NCI-H446 (cell line): Measurements from ENCODE around the gene CCDC127.
"Not testable (repeated sequence)": the region's sequence is repeated elsewhere in the genome, so short reads cannot be mapped to it uniquely, and the experiment has no call there.

Experiments
- DNase-seq, 2 experiments: peaks; one replicate each; lab custom pipeline; 2025; lab: John Stamatoyannopoulos, UW

CCDC127 gene

DNA sequence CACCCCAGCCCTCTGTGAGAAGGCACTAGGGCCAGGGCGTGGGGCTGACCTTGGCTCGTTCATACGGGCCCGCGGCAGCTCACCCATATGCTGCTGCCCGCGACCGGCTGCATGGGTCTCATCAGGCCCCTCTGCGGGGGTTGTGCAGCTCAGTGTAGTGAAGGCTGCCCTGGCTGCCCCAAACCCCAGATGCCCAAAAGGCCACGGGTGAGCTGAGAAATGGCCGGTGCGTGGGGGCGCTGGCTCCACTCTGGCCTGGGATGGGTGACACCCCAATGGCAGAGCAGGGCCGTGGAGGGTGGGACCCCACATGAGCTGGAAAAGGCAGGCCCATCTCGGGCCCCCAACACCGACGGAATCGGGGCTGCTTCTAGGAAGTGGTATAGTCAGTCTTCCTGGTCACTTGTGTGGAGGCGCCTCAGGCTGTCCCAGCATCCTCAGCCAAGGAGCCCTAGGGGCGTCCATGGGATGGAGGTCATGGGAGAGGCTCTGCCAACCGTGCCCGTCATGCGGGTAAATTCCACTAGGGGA is 46.1 kb downstream of the CCDC127 start:
- no peak for DNase-seq

DNA sequence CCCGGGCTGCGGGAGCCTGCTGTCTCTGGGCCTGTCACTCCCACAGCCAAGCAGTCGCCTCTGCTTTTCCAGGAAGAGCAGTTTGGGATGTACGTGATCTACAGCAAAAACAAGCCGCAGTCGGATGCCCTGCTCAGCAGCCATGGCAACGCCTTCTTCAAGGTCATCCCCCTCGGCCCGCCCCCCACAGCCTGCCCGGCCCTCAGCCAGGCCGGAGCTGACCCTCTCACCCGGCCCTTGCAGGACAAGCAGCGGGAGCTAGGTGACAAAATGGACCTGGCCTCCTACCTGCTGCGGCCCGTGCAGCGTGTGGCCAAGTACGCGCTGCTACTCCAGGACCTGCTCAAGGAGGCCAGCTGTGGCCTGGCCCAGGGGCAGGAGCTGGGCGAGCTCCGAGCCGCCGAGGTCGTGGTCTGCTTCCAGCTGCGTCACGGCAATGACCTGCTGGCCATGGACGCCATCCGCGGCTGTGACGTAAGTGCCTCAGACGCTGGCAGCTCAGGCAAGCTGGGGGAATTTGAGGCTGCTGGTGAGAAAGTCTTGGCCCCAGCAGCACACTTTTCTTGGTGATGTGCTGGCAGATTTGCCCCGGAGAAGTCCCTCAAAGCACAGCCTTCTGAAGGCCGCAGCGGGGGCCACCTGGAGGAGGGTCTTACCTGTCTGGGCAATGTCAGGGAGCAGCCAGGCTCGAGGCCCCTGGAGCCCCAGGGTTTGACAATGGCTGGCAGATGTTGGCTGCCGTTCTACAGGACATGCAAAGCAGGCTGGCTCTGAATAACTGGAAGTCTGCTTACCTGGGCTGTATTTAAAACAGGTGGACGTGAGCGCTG is 46.8 kb downstream of the CCDC127 start:
- no peak for DNase-seq

DNA sequence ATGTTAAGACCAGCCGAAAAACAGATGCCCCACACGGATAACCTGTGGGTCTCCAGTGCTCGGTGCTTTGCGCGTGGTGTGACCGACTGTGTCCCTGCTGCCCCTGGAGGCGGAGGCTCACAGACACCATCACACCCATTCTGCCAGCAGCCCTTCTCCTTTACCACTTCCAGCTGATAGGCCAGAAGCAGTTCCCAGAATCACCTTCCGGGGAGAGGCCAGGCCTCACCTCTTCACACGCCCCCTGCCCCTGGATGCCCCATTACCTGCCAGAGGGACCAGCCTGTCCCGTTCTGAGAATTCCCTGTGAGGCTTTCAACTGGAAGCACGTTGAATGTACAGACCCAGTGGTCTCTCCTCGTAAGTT is 48.2 kb downstream of the CCDC127 start:
- DNase-seq, result no peak

DNA sequence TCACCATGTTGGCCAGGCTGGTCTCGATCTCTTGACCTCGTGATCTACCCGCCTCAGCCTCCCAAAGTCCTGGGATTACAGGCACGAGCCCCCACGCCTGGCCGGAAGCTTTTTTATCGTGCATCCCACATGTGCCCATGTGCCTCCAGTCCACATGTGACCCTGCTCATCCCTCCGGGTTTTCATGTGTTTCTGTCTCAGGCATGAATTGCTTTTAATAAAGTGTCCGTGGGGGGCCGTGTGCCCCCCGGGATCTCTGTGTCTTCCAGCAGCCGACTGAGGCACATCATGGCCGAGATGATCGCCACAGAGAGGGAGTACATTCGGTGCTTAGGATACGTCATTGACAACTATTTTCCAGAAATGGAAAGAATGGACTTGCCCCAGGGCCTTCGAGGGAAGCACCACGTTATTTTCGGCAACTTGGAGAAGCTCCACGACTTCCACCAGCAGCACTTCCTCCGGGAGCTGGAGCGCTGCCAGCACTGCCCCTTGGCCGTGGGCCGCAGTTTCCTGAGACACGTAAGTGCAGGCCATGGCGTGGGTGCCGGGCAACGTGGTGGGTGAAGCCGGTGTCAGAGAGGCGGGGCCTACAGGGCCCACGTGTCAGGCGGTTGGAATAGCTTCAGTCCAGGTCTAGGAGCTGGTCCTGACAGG is 48.8 kb downstream of the CCDC127 start:
- no peak for DNase-seq

DNA sequence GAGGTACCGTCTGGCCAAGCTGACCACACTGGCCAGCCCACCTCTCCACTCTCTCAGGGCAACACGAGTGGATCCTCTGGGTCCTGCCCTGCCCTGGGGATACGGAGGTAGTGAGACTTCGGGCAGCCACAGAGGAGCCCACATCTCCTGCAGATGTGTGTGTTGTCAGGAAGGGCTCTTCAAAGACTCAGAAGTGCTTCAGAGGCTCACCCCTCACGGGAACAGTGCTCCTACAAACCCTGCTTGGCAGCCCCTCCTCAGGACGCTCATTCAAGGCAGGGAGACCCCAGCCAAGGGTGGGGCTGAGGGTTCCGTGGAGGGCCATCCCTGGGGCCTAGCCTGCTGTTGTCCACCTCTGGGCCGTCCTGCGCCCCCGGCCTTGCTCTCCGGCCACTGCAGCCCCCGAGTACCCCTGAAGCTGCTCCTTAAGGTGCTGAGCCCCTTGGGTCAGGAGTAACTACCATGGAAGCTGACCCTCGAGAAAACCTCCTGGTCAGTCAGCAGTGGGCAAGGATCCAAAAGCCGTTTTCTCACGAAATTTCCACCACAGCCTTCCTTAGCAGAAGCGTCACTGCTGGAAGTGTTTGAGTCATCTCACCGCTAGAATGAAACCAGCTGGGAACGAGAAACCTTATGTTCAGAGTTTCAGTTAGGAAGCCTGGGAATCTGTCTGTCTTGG is 49.8 kb downstream of the CCDC127 start:
- DNase-seq, result no peak

DNA sequence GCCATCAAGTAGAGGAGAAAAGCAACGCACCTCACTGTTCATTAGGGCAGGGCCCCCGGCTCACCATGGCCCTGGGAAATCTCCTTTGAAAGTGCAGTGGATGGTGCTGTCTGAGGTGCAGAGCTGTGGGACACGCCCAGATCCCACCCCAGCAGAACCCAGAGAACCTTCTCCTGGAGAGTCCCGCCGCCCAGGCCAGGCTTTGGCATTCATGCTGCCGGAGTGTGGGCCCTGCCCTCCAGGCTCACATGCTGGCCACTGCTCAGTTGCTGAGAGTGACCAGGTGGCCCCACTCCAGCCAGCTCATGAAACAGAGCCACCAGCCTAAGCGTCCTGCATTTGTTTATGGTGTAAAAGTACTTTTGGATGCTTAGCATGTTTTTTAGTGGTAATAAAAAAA is 50.4 kb downstream of the CCDC127 start:
- DNase-seq, result no peak

DNA sequence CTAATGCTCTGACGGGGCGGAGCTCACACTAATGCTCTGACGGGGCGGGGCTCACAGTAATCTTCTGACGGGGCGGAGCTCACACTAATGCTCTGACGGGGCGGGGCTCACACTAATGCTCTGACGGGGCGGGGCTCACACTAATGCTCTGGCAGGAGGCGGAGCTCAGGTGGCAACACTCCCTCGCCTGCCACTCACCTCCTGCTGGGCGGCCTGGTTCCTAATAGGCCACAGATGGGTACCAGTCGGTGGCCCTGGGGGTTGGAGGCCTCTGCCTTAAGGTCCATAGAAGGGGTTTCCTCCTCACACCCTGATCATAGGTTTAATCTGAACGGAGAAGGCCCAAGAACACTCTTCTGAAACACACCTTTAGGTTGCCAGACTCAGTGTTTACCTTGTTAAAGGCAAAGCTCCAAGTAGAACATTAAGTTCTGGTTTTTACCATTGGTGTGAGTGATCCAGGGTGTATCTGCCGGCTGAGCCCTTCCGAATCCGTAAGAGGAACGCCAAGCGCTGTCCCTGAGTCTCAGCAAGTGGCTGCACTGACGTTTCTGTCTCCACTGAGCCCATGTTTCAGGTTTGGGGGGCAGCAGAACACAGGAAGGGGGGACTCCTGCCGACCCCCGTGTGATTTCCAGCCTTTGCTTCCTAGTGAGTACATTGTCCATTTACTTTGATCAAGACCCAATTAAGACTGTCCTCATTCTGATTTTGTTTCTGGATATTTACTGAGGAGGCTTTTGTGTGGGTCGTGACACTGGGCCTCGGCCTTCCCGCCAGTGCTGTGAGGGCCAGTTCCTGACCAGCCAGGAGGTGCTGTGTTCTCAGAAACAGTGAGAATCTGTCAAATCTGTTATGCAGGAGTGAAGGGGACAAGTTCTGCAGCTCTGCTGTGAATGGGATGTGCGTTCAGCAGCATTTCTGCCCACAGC is 51.2 kb downstream of the CCDC127 start:
- DNase-seq, result no peak

DNA sequence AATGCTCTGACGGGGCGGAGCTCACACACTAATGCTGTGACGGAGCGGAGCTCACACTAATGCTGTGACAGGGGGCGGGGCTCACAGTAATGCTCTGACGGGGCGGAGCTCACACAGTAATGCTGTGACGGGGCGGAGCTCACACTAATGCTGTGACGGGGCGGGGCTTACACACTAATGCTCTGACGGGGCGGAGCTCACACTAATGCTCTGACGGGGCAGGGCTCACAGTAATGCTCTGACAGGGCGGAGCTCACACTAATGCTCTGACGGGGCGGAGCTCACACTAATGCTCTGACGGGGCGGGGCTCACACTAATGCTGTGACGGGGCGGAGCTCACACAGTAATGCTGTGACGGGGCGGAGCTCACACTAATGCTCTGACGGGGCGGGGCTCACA is 53.2 kb downstream of the CCDC127 start:
- not testable (repeated sequence) for DNase-seq

DNA sequence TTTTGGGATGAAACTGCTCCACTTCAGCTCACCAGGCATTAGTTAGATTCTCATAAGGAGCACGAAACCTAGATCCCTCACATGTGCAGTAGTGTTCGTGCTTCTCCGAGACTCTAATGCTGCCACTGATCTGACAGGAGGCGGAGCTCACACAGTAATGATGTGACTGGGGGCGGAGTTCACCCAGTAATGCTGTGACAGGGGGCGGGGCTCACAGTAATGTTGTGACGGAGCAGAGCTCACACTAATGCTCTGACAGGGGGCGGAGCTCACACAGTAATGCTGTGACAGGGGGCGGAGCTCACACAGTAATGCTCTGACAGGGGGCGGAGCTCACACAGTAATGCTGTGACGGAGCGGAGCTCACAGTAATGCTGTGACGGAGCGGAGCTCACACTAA is 53.7 kb downstream of the CCDC127 start:
- DNase-seq, result no peak

DNA sequence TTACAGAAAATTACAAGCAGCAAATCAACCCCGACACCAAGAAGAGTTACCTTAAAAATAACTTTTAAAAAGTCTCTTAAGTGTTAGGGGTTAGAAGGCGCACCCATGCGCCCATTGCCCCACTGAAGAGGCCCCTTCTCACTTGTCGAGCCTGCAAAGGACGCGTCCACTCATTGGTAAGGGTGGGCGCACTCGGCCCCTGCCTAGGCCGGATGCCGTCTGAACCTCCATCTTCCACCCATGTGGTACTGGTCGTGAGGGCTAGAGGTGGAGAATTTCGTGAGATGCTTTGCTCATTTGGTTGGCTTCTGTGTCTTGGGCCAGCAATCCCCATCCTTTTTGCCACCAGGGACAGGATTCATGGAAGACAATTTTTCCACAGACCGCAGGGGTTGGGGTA is 54.1 kb downstream of the CCDC127 start:
- DNase-seq, result no peak

DNA sequence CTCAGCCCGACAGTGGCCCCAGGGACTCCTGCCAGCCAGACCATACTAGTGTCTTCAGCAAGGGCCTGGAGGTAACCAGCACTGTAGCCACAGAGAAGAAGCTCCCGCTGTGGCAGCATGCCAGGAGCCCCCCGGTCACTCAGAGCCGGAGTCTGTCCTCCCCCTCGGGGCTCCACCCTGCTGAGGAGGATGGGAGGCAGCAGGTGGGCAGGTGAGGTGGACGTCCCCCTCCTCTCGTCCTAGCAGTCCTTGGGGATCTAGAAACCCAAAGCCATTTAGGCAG is 54.7 kb downstream of the CCDC127 start:
- DNase-seq, result no peak

DNA sequence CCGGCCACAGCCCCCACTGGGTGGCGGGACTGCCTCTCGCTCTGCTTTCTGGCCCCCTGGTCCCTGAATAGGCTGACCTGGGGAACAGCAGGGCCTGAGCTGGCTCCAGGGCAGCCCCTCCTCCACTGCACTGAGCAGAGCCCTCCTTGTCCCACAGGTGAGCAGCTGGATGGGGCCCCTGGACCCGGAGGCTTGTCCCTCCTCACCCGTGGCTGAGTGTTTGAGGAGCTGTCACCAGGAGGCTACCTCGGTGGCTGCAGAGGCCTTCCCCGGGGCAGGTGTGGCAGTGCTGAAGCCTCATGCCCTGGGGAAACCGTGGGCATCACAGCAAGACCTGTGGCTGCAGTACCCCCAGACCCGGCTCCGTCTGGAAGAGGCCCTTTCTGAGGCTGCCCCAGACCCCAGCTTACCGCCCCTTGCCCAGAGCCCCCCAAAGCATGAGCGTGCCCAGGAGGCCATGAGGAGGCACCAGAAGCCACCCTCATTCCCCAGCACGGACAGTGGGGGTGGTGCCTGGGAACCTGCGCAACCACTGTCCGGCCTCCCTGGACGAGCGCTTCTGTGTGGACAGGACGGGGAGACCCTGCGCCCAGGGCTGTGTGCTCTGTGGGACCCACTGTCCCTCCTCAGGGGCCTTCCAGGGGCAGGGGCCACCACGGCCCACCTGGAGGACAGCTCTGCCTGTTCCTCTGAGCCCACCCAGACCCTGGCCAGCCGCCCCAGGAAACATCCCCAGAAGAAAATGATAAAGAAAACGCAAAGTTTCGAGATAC is 55.2 kb downstream of the CCDC127 start:
- DNase-seq, result no peak

DNA sequence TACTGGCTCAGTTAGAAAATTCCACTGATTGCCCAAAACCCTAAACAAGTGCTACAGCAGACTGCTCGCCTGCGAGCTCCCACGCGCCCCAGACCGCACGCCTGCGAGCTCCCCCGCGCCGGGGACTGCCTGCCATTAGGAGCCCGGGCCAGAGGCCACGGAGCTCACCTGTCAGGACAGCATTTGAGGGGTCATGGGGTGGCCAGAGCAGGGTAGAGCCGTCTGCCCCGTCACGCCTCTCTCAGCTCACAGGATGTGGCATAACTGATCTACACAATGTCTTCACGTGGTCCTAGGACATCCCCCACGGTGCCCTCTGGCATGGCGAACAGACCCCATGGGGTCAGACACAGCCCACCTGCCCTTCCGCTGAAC is 55.8 kb downstream of the CCDC127 start:
- DNase-seq, result no peak

DNA sequence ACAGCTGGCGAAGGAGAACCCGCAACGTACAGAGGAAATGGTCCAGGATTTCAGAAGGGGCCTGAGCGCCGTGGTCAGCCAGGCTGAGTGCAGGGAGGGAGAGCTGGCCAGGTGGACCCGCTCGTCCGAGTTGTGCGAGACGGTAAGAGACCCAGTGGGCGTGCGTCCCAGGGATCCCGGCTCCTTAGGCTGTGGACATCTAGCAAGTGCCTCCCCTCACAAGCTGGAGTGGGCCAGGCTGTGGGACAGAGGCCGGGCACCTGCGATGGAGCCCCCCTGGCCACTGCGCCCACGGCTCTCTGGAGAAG is 56.2 kb downstream of the CCDC127 start:
- no peak for DNase-seq

DNA sequence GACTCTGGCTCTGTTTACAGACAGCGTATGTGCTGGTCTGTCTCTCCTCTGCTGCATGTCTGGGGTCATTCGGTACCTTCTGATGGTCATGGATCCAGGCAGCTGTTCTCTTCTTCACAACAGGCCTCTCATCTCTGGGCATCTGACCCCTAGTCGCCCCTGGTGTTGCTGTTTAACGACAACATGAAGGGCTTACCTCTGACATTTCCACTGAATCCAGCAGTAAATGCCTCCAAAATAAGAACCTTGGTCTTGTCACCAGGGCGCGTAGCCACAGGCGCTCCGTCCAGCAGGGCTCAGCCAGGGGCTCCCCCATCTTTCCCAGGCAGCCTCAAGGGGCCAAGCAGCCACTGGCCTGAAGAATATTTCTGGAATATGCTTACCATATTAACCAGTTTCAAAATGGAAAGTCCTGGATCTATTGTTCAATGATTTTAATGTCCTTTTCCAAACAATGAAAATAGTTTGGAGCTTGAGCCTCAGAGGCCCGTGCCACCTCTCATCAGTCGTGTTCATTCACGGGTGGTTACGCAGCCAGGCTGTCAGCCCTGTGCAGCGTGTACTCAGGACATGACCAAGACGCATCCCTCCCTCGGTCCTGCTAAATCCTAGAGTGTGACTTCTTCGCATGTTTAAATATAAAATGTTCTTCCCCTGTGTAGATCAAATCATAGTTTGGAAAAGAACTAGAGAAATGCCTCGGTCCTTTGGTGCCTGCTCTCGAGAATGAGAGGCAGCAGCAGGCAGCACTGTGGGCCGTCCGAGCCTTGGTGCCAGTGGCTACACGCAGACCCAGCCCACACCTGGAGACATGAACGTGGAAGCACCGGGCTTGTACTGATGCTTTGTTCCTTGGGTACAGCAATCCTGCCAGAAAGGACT is 56.8 kb downstream of the CCDC127 start:
- DNase-seq, result no peak

DNA sequence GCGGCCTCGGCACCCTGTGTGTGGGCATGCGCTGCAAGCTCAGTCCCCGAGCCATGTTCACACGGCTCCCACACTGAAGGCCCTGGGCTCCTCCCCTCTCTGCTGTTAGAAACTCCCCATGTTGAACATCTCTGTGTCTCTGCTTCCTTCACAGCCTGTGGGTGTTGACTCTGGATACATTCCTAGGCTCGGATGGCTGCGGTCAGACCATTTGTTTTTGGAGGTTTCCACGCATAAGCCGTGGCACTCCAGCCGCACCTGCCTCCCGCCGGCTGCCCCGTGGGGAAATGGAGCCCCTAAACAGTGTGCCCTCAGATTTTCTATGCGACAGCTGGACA is 57.8 kb downstream of the CCDC127 start:
- DNase-seq, result no peak

DNA sequence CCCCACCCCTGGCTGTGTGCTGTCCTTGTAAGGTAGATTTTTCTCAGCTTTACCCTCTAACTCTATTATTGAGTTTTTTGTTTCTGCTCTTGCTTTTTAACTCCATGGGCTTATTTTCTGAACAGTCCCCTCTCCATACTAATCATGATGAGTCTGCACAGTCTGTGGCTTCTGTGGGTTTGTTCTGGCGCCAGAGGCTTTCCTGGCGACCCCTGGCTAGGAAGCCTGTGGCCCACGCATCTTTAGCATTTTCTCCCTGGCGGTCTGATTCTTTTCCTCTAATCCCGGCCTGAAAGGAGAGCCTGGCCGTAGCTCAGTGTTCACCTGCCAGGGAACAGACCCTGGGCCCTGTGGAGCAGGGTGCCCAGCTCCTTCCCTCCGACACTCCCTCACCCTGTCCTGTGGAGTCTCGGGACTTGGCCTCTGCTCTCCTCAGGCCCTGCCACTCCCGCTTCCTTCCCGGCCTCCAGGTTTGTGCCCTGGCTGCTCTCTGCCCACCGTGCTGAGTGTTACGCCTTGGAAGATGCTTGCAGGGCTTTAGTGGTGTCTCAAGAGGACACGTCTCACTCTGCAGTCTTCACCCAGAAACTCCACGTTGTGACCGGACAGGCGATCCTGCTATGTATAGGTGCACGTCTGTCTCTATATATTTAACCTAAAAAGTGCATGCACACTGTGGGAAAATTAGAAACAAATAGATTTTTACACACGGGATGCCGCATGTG is 58.3 kb downstream of the CCDC127 start:
- DNase-seq, result no peak

DNA sequence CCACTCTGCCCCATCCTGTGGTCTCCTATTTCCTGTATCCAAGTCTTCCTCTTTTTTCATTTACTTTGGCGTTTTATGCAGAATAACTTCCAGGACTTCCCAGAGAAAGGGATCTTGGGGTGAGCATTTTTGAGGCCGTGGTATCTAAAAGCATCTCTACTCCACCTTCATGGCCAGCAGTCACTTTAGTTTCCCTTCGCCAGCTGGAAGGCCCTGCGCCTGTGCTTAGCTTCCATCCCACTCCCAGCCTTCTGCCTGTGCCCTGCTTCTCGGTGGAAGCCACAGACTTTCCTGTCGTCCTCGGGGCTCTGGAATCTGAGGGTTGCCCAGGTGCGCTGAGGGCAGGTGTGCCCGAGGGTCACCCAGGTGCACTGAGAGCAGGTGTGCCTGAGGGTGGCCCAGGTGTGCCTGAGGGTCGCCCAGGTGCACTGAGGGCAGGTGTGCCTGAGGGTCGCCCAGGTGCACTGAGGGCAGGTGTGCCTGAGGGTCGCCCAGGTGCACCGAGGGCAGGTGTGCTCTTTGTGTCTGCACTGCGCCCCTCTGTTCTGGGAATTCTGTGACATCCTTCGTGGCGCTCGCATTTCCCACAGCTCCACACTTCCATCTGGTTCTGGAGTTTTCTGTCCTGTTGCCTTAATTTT is 59.0 kb downstream of the CCDC127 start:
- DNase-seq, result no peak

DNA sequence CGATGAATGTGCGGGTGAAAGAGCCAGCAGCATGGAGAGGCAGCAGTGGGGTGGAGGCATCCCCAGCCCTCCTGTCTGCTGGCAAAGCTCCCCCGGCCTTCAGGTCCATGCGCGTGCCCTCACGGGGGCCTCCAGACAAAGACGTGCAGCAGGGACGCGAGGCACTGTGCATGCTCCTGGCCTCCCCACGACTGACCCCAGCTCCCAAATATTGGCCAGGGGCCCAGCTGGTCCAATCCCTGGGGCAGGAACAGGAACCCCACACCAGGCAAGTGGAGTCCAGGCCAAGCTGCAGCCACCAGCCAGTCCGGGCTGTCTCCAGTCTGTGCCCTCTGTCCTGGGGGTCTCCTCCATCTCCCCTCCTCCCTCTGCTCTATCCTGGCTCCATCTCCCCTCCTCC is 60.2 kb downstream of the CCDC127 start:
- DNase-seq, result no peak
